DND-41 (cell line): ENCODE measurements around the gene PRRG1.

Experiments used
- ATAC-seq: fragments of 200-7000 bp; cut with Tn5 transposase; 3 replicates; pipeline ENCODE4 v1.9.1; 2021; ENCODE audit warnings: low read depth; ENCODE audit not compliant: insufficient read depth
- DNase-seq: peaks from one replicate; pipeline ENCODE4 v3.0.0-alpha.2; 2020
- H2AFZ ChIP-seq: 2 replicates; pipeline ENCODE4 v1.6.0; 2012; ENCODE audit warnings: low read depth, low read length
- H3K27ac ChIP-seq: 2 replicates; pipeline ENCODE4 v1.5.1; 2012; ENCODE audit warnings: low read length, inconsistent platforms
- H3K27me3 ChIP-seq: fragments of 200-600 bp; sonication (generic); 2 replicates; pipeline ENCODE4 v1.6.0; 2012; ENCODE audit warnings: low read length, mild to moderate bottlenecking, inconsistent platforms; ENCODE audit not compliant: insufficient read depth, poor library complexity
- H3K36me3 ChIP-seq: 2 replicates; pipeline ENCODE4 v1.5.1; 2012; ENCODE audit warnings: low read length, inconsistent platforms; ENCODE audit not compliant: insufficient read depth
- H3K4me1 ChIP-seq: 2 replicates; pipeline ENCODE4 v1.5.1; 2012; ENCODE audit warnings: mild to moderate bottlenecking, low read length; ENCODE audit not compliant: insufficient read depth
- H3K4me2 ChIP-seq: 2 replicates; pipeline ENCODE4 v1.6.0; 2012; ENCODE audit warnings: mild to moderate bottlenecking, moderate library complexity, low read length, inconsistent platforms; ENCODE audit not compliant: insufficient read depth
- H3K4me3 ChIP-seq, 2 experiments: fragments of 200-600 bp in 1 of 2; shearing (Covaris generic) in 1 of 2; 2 replicates each; pipeline ENCODE4 v1.5.1; 2012 to 2016; ENCODE audit warnings: inconsistent platforms in 2 of 2, low read length in 2 of 2, mild to moderate bottlenecking in 2 of 2, low read depth in 1 of 2, moderate library complexity in 1 of 2
- H3K79me2 ChIP-seq: 2 replicates; pipeline ENCODE4 v1.6.0; 2012; ENCODE audit warnings: low read length, inconsistent platforms; ENCODE audit not compliant: insufficient read depth
- H3K9ac ChIP-seq: 2 replicates; pipeline ENCODE4 v1.6.0; 2012; ENCODE audit warnings: low read depth, mild to moderate bottlenecking, inconsistent platforms, low read length, moderate library complexity
- H3K9me3 ChIP-seq: 2 replicates; pipeline ENCODE4 v1.5.1; 2012; ENCODE audit warnings: low read length, moderate library complexity, mild to moderate bottlenecking, inconsistent platforms; ENCODE audit not compliant: insufficient read depth, severe bottlenecking
- H4K20me1 ChIP-seq: 2 replicates; pipeline ENCODE4 v1.6.0; 2012; ENCODE audit warnings: low read length; ENCODE audit not compliant: insufficient read depth
- EZH2 ChIP-seq: IDR thresholded peaks from 3 replicates; pipeline ENCODE4 v1.6.1; 2012; ENCODE audit warnings: borderline replicate concordance, low read depth, mild to moderate bottlenecking, moderate library complexity, low read length, inconsistent platforms; ENCODE audit not compliant: severe bottlenecking
- TF ChIP-seq, protein P1 (sequence below): IDR thresholded peaks from 2 replicates; pipeline ENCODE4 v1.5.1; 2012; ENCODE audit warnings: borderline replicate concordance, low read length, moderate library complexity, mild to moderate bottlenecking; ENCODE audit not compliant: poor library complexity, severe bottlenecking; ENCODE audit errors: extremely low read depth

PRRG1 gene

DNA sequence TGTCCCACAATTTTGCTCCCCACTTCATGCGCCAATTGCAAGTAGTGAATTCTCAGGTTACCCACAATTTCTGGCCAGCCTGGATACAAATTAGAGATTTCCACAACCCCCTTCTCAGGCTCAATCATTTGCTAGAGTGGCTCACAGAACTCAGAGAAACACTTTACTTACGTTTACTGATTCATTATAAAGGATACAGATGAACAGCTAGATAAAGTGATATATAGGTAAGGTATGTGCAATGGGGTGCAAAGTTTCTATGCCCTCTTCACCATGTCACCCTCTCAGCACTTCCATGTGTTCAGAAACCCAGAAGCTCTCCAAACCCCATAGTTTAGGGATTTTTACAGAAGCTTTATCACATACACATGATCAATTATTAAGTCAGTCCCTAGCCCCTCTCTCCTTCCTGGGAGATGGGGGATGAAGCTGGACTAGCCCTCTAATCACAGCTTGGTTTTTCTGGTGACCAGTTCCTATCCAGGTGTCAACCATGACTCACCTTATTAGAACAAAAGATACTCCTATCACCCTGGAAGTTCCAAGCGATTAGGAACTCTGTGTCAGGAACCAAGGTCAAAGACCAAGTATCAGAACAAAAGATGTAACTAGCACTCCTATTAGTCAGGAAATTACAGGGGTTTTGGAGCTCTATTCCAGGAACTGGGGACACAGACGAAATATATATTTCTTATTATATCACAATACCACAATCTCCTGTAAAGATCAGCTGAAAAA lies 33.5 kb upstream of the PRRG1 start:
- no peaks in the 10 kb centered on the region for H3K27me3 ChIP-seq
- no peak for TF ChIP-seq EZH2
- TF ChIP-seq, protein P1, sequence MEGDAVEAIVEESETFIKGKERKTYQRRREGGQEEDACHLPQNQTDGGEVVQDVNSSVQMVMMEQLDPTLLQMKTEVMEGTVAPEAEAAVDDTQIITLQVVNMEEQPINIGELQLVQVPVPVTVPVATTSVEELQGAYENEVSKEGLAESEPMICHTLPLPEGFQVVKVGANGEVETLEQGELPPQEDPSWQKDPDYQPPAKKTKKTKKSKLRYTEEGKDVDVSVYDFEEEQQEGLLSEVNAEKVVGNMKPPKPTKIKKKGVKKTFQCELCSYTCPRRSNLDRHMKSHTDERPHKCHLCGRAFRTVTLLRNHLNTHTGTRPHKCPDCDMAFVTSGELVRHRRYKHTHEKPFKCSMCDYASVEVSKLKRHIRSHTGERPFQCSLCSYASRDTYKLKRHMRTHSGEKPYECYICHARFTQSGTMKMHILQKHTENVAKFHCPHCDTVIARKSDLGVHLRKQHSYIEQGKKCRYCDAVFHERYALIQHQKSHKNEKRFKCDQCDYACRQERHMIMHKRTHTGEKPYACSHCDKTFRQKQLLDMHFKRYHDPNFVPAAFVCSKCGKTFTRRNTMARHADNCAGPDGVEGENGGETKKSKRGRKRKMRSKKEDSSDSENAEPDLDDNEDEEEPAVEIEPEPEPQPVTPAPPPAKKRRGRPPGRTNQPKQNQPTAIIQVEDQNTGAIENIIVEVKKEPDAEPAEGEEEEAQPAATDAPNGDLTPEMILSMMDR = no peak
- H3K36me3 ChIP-seq = no peaks in the 10 kb centered on the region
- no peaks in the 10 kb centered on the region for H4K20me1 ChIP-seq
- ATAC-seq (no peak), DNase-seq (no peak)
- no peaks in the 10 kb centered on the region for H3K4me1 ChIP-seq
- no peak overlapping the region for H2AFZ ChIP-seq
- no peaks in the 10 kb centered on the region for H3K9me3 ChIP-seq
- no peak overlapping the region for H3K9ac ChIP-seq
- H3K4me3 ChIP-seq = no peak overlapping the region
- no peak overlapping the region for H3K27ac ChIP-seq
- H3K79me2 ChIP-seq = no peaks in the 10 kb centered on the region
- no peak overlapping the region for H3K4me2 ChIP-seq

DNA sequence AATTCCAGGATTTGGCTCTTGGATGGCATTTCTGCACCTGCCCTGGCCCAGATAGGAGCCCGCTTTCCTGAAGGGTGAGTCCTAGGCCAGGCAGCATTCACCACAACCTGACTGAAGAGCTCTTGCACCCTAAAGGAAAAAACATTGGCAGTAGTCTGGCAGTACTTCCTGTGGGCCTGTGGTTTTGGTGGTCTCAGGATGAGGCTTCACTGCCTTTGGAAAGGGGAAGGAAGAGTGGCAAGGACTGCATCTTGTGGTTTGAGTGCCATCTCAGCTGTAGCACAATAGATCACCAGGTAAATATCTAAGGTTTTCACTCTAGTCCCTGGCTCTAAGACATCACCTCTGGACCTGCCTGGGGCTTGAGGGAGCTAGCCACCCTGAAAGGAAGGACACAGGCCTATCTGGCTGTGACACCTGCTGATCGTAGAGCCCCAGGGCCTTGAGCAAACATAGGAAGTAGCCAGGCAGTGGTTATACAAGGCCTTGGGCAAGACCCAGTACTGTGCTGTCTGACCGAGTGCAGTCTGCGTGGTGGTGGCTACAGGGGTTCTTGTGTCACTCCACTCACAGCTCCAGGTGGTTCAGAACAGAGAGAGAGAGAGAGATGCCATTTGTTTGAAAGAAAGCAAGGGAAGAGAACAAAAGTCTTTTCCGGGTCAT lies 28.5 kb upstream of the PRRG1 start:
- no peak overlapping the region for H2AFZ ChIP-seq
- no peaks in the 10 kb centered on the region for H3K36me3 ChIP-seq
- no peaks in the 10 kb centered on the region for H3K9me3 ChIP-seq
- no peak overlapping the region for H3K4me2 ChIP-seq
- no peak overlapping the region for H3K9ac ChIP-seq
- H4K20me1 ChIP-seq = no peaks in the 10 kb centered on the region
- no peaks in the 10 kb centered on the region for H3K79me2 ChIP-seq
- peak; percentile 4 for DNase-seq
- TF ChIP-seq, protein P1 = no peak
- TF ChIP-seq EZH2 = no peak
- H3K27ac ChIP-seq = no peak overlapping the region
- no peak overlapping the region for H3K4me3 ChIP-seq
- no peaks in the 10 kb centered on the region for H3K27me3 ChIP-seq
- no peaks in the 10 kb centered on the region for H3K4me1 ChIP-seq
- ATAC-seq = no peak

DNA sequence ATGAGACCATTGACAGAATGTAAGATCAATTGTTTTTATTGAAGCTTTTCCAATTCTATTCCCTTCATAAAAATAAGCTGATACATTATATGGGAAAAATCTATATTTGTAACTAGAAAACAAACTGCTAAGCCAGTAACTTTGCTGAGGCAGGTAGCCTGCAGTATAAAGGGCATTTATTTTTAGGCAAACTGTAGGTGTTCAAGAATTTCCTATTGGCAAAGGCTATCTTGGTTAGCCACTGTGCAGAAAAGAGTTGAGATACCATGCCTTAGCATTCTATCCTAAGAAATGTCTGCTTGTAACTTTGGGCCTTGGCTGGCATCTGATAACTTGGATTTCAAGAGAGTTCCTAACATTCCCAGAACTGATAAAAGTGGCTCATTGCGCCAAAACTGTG lies 18.5 kb upstream of the PRRG1 start:
- H3K4me3 ChIP-seq = no peak overlapping the region
- H2AFZ ChIP-seq = no peak overlapping the region
- H3K79me2 ChIP-seq = no peaks in the 10 kb centered on the region
- no peaks in the 10 kb centered on the region for H3K9me3 ChIP-seq
- H3K9ac ChIP-seq = no peak overlapping the region
- ATAC-seq (no peak), DNase-seq (no peak)
- H3K27me3 ChIP-seq = no peaks in the 10 kb centered on the region
- no peak overlapping the region for H3K4me2 ChIP-seq
- H4K20me1 ChIP-seq = no peaks in the 10 kb centered on the region
- no peak overlapping the region for H3K27ac ChIP-seq
- no peaks in the 10 kb centered on the region for H3K4me1 ChIP-seq
- TF ChIP-seq, protein P1 = no peak
- TF ChIP-seq EZH2 = no peak
- H3K36me3 ChIP-seq = no peaks in the 10 kb centered on the region
